Measurements from ENCODE around the gene KRT7.

- no peak for TF ChIP-seq POLR2A (IDR thresholded peaks at IDR 0.05; ENCODE audit: low read depth, low read length)
- no peak for TF ChIP-seq POLR2AphosphoS5 (IDR thresholded peaks at IDR 0.05; ENCODE audit: low read depth, low read length)
Observed at GRCh38 chr12:52207106-52207505, 25.9 kb upstream of the KRT7 start.

Measured in GM12892 (cell line).